Neuronal stem cell (in vitro differentiated cells): ENCODE measurements around the gene CMIP.

Experiments
- DNase-seq: peaks from one replicate; pipeline ENCODE4 v3.0.0-alpha.2; 2013; ENCODE audit warnings: low spot score
- H2AFZ ChIP-seq: one replicate; pipeline ENCODE4 v1.6.1; 2013; ENCODE audit warnings: mild to moderate bottlenecking, low read length, inconsistent platforms
- H2AK5ac ChIP-seq: 2 replicates; pipeline ENCODE4 v1.6.1; 2013; ENCODE audit warnings: low read depth, mild to moderate bottlenecking, inconsistent platforms, low read length, moderate library complexity, mixed read lengths
- H2BK120ac ChIP-seq: 2 replicates; pipeline ENCODE4 v1.6.1; 2013; ENCODE audit warnings: low read depth, mild to moderate bottlenecking, inconsistent platforms, low read length, moderate library complexity, mixed read lengths
- H2BK12ac ChIP-seq: one replicate; pipeline ENCODE4 v1.6.1; 2013; ENCODE audit warnings: low read length, inconsistent platforms
- H2BK15ac ChIP-seq: 2 replicates; pipeline ENCODE4 v1.6.1; 2013; ENCODE audit warnings: mild to moderate bottlenecking, low read length, inconsistent platforms, mixed read lengths
- H2BK5ac ChIP-seq: one replicate; pipeline ENCODE4 v1.6.1; 2013; ENCODE audit warnings: inconsistent platforms, mild to moderate bottlenecking, low read length, moderate library complexity
- H3K14ac ChIP-seq: one replicate; pipeline ENCODE4 v1.6.1; 2013; ENCODE audit warnings: low read length, inconsistent platforms
- H3K18ac ChIP-seq: 2 replicates; pipeline ENCODE4 v1.6.1; 2013; ENCODE audit warnings: low read length, inconsistent platforms
- H3K23ac ChIP-seq: 2 replicates; pipeline ENCODE4 v1.6.1; 2013; ENCODE audit warnings: low read depth, mild to moderate bottlenecking, mixed read lengths, low read length, inconsistent platforms; ENCODE audit not compliant: poor library complexity
- H3K27ac ChIP-seq: replicated peaks from 3 replicates; pipeline ENCODE4 v1.5.1; 2013; ENCODE audit warnings: low read length, inconsistent platforms
- H3K27me3 ChIP-seq, 3 experiments: 2 replicates each; pipeline ENCODE4 v1.6.1; 2013; ENCODE audit warnings: low read length in 3 of 3, mild to moderate bottlenecking in 2 of 3, inconsistent platforms in 1 of 3, low read depth in 1 of 3, mixed read lengths in 1 of 3, moderate library complexity in 1 of 3; ENCODE audit not compliant: control insufficient read depth in 3 of 3, insufficient read depth in 3 of 3
- H3K36me3 ChIP-seq, 2 donors: replicated peaks in 1 of 2; 2 replicates each; pipeline ENCODE4 v1.6.1; 2013; ENCODE audit warnings: low read length in 2 of 2; ENCODE audit not compliant: control insufficient read depth in 2 of 2, insufficient read depth in 2 of 2
- H3K4ac ChIP-seq: 2 replicates; pipeline ENCODE4 v1.6.1; 2013; ENCODE audit warnings: inconsistent platforms, mild to moderate bottlenecking, low read length, moderate library complexity
- H3K4me1 ChIP-seq, 2 donors: 1 replicate in 1 of 2; 2 replicates in 1 of 2; pipeline ENCODE4 v1.6.1; 2013; ENCODE audit warnings: low read length in 2 of 2, low read depth in 1 of 2; ENCODE audit not compliant: control insufficient read depth in 2 of 2, insufficient read depth in 1 of 2
- H3K4me2 ChIP-seq: one replicate; pipeline ENCODE4 v1.6.1; 2013; ENCODE audit warnings: mild to moderate bottlenecking, low read length, inconsistent platforms; ENCODE audit not compliant: insufficient read depth, poor library complexity, severe bottlenecking
- H3K4me3 ChIP-seq, 2 donors: 2 replicates each; pipeline ENCODE4 v1.5.1; 2013; ENCODE audit warnings: low read length in 2 of 2, mild to moderate bottlenecking in 2 of 2, inconsistent platforms in 1 of 2, moderate library complexity in 1 of 2
- H3K79me1 ChIP-seq: one replicate; pipeline ENCODE4 v1.6.1; 2013; ENCODE audit warnings: low read depth, mild to moderate bottlenecking, inconsistent platforms, low read length, moderate library complexity
- H3K9ac ChIP-seq: one replicate; pipeline ENCODE4 v1.6.1; 2013; ENCODE audit warnings: mild to moderate bottlenecking, low read depth, low read length, inconsistent platforms; ENCODE audit not compliant: poor library complexity
- H3K9me3 ChIP-seq, 2 donors: replicated peaks in 1 of 2; 2 replicates each; pipeline versions ENCODE3 to v1.6.1; 2013; ENCODE audit warnings: low read length in 2 of 2, mild to moderate bottlenecking in 2 of 2, inconsistent platforms in 1 of 2, low read depth in 1 of 2, mixed read lengths in 1 of 2, moderate library complexity in 1 of 2; ENCODE audit not compliant: control insufficient read depth in 2 of 2, insufficient read depth in 1 of 2
- H4K8ac ChIP-seq: one replicate; pipeline ENCODE4 v1.6.1; 2013; ENCODE audit warnings: low read depth, mild to moderate bottlenecking, inconsistent platforms, low read length, moderate library complexity
- H4K91ac ChIP-seq: one replicate; pipeline ENCODE4 v1.6.1; 2013; ENCODE audit warnings: low read length, low read depth, mild to moderate bottlenecking, inconsistent platforms; ENCODE audit not compliant: poor library complexity
- WGBS, 2 donors: extraction: QIAGEN DNeasy Blood & Tissue Kit; methylation state at CpG; one replicate each; pipeline ENCODE4 v1.1.7; 2013; ENCODE audit warnings: missing lambda C conversion rate in 2 of 2, mixed read lengths in 1 of 2; ENCODE audit not compliant: insufficient read length in 2 of 2, insufficient replicate concordance in 1 of 2; ENCODE audit errors: extremely low coverage in 2 of 2; 5-methylcytosine and 5-hydroxymethylcytosine counted together

The CMIP gene

DNA sequence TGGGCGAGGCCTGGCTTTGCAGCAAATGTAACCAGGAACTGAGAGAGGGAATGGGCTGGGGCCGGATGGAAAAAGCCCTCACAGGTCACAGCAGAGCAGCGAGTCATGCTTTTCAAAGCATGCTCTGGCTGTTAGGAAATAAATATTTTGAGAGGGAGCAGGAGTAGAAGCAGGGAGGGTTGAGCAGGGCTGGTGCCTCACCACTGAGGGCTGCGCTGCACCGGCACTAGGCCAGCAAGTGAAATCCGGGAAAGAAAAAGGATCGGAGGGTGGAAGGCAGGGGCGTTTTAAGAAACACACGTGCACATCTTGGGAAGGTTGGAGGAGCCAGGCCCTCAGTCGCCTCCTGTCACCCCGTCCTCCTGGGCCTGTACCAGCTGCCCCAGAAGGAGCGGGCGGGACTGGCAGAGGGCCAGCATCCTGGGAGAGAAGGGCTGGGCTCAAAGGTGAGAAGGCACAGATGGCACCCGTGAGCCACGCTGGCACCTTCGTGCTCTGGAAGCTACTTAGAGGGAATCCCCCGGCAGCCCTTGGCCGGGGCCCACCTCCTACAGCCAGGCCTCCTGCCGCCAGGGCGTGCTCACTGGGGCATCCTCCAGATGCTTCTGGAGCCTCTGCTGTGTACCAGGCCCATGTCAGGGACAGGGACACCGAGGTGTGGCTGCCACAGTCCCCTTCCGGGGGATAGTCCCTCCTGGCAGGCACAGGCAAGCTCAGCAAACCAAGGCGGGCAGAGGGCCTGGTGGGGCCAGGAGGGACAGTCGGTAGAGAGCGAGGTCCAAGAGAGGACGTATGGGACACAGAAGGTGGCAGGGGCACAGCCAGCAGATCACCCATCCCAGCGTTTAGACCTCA is 263.0 kb downstream of the CMIP start:
- no peak overlapping the region for H2AFZ ChIP-seq
- H3K27me3 ChIP-seq = no peaks in the 10 kb centered on the region
- H2BK5ac ChIP-seq = no peak overlapping the region
- H3K4me2 ChIP-seq = no peak overlapping the region
- no CpG with 5 or more reads among the region's 27 CpGs for WGBS, 2 donors
- H3K9me3 ChIP-seq = no peaks in the 10 kb centered on the region
- no peak overlapping the region for H4K91ac ChIP-seq
- no peak for DNase-seq
- no peak overlapping the region for H2BK120ac ChIP-seq
- H3K27ac ChIP-seq = no peak overlapping the region
- H3K4ac ChIP-seq = no peak overlapping the region
- no peak overlapping the region for H2BK15ac ChIP-seq
- H3K36me3 ChIP-seq = peaks cover 31 to 52% of the 10 kb centered on the region in 2 donors
- H3K14ac ChIP-seq = no peak overlapping the region
- no peak overlapping the region for H4K8ac ChIP-seq
- peaks cover 19 to 23% of the 10 kb centered on the region in 2 donors for H3K4me1 ChIP-seq
- H3K4me3 ChIP-seq = peak overlapping the region in 1 of 2 donors; percentile 4
- H3K79me1 ChIP-seq = no peaks in the 10 kb centered on the region
- H2BK12ac ChIP-seq = no peak overlapping the region
- H3K18ac ChIP-seq = peak overlapping the region; percentile 29
- H3K23ac ChIP-seq = no peak overlapping the region
- no peak overlapping the region for H2AK5ac ChIP-seq
- H3K9ac ChIP-seq = no peak overlapping the region

DNA sequence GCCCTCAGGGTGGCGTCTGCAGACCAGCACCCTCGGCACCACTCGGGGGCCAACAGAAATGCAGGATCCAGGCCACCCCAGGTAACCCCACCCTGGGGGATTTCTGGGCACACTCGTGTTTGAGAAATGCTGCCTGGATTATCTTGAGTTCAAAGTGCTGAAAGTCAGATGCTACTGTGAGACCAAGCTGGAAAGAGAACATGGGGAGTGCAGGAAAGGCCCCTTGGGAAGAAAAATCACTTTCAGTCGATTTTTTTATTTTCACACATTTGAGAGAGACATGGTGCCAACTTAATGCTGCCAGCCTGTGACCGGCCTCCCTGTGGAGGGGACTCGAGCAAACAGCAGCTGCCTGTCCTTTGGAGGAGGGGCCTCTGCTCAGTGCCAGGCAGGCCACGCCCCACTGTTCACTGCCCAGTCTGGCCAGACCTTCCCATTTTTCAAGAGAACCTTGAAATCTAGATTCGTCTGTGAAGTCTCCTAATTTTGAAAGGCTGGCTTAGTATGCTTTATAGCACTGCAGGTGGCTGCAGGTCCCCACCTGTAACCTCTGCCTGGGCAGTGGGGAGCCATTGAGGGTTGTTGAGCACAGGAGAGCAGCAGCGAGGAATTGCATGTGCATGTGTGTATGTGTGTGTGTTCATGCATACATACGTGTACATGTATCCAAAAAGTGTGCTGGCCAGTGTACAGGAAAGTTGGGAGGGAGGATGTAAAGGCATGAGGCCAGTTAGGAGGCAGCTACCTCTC is 263.8 kb downstream of the CMIP start:
- peaks cover 26 to 46% of the 10 kb centered on the region in 2 donors for H3K36me3 ChIP-seq
- H2BK15ac ChIP-seq = no peak overlapping the region
- no peak overlapping the region for H4K91ac ChIP-seq
- no peak overlapping the region for H2AFZ ChIP-seq
- no peak overlapping the region for H3K23ac ChIP-seq
- no CpG with 5 or more reads among the region's 11 CpGs for WGBS, 2 donors
- H3K4me2 ChIP-seq = no peak overlapping the region
- H3K18ac ChIP-seq = no peak overlapping the region
- peaks cover 19 to 23% of the 10 kb centered on the region in 2 donors for H3K4me1 ChIP-seq
- no peak overlapping the region for H3K9ac ChIP-seq
- no peaks in the 10 kb centered on the region for H3K79me1 ChIP-seq
- H3K27me3 ChIP-seq = no peaks in the 10 kb centered on the region
- DNase-seq = no peak
- no peak overlapping the region for H3K14ac ChIP-seq
- no peak overlapping the region for H3K4ac ChIP-seq
- no peak overlapping the region for H2BK12ac ChIP-seq
- H3K9me3 ChIP-seq = no peaks in the 10 kb centered on the region
- no peak overlapping the region for H2BK120ac ChIP-seq
- H2BK5ac ChIP-seq = no peak overlapping the region
- no peak overlapping the region for H2AK5ac ChIP-seq
- no peak overlapping the region for H4K8ac ChIP-seq
- H3K4me3 ChIP-seq = no peak overlapping the region
- H3K27ac ChIP-seq = peak overlapping the region; percentile 41

- H3K9me3 ChIP-seq = no peaks in the 10 kb centered on the region
- H3K4me1 ChIP-seq = peaks cover 19 to 23% of the 10 kb centered on the region in 2 donors
- no peak overlapping the region for H2AK5ac ChIP-seq
- peak overlapping the region; percentile 88 for H3K18ac ChIP-seq
- H3K27ac ChIP-seq = peak overlapping the region; percentile 41
- no peak overlapping the region for H3K9ac ChIP-seq
- H4K8ac ChIP-seq = no peak overlapping the region
- peak overlapping the region; percentile 14 for H2BK12ac ChIP-seq
- no peak overlapping the region for H3K4me3 ChIP-seq
- no peak overlapping the region for H2BK15ac ChIP-seq
- H4K91ac ChIP-seq = no peak overlapping the region
- WGBS, 2 donors = no CpG with 5 or more reads among the region's 21 CpGs
- H2BK5ac ChIP-seq = peak overlapping the region; percentile 90
- no peak for DNase-seq
- H3K4me2 ChIP-seq = no peak overlapping the region
- H3K36me3 ChIP-seq = peaks cover 25 to 41% of the 10 kb centered on the region in 2 donors
- H2BK120ac ChIP-seq = peak overlapping the region; percentile 24
- peak overlapping the region; percentile 42 for H3K14ac ChIP-seq
- H3K23ac ChIP-seq = peak overlapping the region; percentile 62
- H3K27me3 ChIP-seq = no peaks in the 10 kb centered on the region
- H3K79me1 ChIP-seq = no peaks in the 10 kb centered on the region
- no peak overlapping the region for H2AFZ ChIP-seq
- no peak overlapping the region for H3K4ac ChIP-seq
Observed at GRCh38 chr16:81709016-81709900, 264.6 kb downstream of the CMIP start.
